GM21423 (cell line): Measurements from ENCODE around the gene DCXR.

Source experiments
- ATAC-seq: cut with Tn5 transposase; IDR thresholded peaks from one replicate; pipeline ENCODE4 v1.9.1; 2021; ENCODE audit warnings: mild to moderate bottlenecking, moderate library complexity; ENCODE audit not compliant: unreplicated experiment

DCXR gene

DNA sequence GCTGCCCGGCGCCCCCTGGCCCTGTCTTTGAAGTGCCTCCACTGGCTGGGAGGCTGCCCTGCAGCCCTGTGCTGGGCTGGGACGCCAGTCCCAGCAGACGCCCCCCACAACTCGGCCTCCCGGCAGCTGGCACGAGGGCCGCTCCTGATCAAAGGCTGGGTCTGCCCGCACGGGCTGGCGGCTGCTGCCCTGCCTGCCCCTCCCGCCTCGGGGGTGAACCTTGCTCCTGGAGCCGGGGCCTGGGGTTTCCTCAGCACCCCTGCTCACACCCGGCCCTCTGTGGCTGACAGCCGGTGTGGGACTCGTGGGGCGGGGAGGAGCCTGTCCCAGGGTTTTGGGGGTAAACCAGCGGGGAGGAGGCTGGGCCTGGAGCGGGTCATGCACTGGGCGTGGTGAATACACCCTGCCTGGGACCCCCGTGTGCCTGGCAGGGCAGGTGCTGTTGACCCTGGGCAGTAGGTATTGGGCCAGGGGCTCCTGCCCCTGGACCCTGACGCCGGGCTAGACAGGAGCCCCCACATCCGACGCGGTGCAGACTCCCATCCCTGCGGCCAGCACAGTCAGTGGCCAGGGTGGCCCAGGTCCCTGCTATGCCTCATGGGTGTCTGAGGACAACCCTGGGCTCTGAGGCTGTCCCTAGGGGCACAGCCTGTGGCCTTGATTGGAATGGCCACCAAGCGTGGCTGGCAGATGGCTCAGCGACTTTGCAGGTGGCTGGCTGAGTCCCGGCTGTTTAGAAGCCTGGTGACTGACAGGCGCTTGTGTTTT, 36.5 kb downstream of the DCXR start:
- no peak for ATAC-seq

DNA sequence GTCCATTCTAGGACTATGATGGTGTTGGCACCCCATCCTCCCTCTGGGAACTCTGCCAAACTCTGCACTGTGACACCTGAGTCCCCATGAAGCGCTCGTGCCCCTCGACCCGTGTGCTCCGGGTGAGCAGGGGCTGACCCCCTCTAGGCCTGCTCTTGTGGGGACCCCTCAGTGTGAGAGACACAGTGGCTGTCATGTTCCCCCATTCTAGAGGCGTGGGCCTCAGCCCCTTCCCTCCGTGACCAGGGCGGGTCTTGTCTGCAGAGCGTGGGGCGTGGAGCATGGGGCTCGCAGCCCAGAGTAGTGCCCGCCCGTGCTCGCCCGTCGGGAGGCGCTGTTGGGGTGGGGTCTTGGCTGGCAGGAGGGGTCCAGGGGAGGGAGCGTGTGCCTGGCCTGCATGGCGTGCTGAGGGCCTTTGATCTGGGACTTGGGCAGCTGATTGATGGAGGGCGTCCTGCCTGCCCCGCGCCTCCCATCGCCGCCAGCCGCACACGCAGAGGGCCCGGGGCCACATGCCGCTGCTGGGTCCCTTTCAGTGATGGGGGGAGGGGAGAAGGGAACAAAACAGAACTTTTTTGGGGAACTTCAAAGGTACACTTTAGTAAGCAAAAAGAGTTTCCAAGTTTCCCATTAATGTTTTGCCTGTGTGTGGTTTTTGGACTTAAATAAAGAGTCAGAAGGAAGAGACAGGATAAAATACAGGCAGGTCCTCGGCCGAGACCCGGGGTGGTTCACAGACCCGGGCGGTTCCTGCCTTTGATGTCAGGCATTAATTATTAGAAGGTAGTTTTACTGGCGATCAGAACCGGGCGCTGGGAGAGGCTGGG, 37.3 kb downstream of the DCXR start:
- no peak for ATAC-seq

DNA sequence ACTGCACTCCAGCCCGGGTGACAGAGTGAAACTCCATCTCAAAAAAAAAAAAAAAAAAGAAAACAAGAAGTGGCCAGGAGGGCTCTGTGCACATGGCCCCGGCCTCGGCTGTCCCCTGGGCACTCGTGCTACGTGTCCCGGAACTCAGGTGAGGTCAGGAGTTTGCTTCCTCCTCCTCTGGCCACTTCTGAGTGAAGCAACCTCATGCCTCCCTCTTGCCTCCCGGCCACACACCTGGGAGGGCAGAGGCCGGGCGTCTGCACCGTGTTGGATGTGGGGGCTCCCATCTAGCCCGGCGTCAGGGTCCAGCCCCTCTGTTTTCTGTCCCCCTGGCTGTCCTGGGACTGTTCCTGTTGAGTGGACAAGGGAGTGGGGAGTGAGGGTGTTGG, 37.9 kb downstream of the DCXR start:
- no peak for ATAC-seq

DNA sequence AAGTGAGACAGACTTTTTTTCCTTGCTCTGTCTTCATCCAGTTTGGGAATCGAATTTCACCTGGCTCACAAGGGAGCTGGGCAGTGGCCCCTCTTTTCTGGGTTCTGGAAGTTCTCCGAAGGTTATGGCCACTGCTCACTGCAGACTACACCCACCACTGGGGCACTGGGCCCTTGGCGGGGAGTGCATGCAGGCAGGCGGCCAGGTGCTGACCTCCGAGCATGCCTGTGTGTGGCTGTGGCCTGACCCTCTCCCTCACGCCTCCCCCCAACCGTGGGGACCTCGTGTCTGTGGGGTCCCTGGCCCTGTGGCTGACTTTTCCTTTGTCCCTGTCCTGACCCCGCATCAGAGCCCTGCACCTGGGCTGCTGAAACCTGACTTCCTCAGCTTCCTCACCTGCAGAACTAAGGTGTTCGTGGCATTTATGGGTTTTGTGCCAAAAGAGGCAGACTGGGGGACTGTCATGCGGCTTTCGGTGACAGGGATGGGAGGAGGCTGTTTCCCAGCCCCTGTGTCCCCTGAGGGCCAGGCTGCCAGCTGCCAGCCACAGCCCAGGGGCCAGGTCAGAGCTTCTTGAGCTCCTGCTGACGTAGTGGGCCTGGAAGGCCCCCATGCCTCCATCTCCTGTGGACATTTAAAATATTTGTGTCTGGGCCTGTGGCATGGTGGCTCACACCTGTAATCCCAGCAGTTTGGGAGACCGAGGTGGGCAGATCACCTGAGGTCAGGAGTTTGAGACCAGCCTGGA, 38.6 kb downstream of the DCXR start:
- ATAC-seq, result no peak

DNA sequence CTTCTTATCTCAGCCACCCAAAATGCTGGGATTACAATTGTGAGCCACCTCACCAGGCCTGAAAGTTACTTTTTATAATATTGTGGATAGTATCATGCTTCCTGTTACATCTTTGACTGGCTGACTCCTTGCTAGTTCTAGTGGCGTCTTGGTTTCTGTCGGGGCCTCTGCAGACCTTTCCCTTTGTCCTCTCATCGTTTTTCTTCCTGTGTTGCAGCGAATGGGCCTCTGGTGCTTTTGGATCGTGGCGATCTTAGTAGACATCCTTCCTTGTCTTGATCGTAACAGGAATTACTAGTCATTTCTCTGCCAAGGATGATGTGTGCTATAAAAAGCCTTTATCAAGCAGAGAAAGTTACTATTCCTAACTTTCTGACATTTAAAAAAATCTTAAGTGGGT, 39.3 kb downstream of the DCXR start:
- no peak for ATAC-seq

DNA sequence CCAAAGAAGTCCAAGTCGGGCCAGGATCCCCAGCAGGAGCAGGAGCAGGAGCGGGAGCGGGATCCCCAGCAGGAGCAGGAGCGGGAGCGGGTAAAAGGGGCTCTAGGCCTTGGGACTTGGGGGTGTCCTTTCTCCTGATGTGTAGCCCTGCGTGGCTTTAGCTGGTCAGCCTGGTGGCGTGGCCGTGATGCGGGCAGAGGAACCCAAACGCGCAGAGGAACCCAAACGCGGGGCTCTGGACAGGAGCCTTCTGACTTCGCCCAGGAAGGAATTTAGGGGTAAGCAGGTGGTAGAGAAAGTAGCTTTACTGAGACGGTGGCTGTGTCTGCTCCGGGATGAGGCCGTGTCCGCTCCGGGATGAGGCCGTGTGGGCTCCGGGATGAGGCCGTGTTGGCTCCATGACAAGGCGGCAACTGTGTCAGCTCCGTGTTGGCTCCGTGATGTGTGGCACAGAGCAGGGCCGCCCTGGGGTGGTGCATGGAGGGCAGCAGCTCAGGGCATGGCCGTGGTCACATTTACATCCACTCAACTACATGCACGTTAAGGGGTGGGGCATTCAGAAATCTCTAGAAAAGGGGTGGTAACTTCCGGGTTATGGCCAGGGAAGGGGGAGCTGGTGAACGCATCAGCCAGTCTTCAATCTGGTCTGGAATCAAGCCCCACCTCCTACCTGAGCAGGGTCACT, 40.6 kb downstream of the DCXR start:
- no peak for ATAC-seq

DNA sequence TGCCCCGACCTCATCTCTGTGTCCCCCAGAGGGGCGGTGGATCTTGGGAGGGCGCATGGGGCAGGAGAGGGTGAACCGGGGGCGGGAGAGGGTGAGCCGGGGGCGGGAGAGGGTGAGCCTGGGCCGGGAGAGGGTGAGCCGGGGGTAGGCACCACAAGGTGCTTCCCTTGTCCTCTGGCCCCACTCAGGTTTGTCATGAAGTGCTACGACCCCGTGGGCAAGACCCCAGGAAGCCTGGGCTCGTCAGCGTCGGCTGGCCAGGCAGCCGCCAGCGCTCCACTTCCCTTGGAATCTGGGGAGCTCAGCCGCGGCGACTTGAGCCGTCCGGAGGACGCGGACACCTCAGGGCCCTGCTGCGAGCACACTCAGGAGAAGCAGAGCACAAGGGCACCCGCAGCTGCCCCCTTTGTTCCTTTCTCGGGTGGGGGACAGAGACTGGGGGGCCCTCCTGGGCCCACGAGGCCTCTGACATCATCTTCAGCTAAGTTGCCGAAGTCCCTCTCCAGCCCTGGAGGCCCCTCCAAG, 41.2 kb downstream of the DCXR start:
- ATAC-seq, result no peak

DNA sequence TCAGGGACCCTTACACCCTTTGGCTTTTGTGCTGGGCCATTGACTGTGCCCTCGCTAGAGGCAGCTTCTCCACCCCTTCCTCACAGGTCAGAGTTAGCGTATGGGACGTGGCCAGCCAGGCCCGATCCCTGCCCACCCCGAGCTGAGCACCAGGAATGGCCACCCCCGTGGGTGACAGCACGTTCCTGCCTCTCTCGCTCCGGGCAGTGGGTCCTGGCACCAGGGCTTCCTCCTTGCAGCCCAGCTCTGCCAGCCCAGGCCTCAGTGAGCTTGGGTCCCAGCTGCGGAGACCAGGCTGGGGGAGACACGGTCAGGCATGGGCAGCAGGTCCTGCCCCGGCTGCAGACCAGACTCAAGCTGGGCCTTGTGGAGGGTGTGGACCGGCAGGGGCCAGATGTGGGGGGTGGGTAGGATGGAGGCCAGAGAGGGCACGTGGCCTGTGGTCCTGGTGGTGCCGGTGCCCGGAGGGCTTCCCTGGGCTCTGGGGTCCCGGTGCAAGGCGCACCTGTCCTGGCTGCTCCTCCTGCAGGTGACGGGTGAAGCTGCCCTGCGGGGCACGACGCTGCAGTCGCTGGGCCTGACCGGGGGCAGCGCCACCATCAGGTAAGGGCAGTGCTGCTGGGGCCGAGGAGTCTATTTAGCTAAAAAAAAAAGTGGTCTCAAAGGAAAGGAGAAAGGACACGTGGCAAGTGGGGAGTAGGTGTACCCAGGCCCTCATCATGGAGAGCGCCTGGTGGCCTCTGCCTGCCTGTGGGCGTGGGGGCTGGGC, 41.9 kb downstream of the DCXR start:
- ATAC-seq, result no peak

DNA sequence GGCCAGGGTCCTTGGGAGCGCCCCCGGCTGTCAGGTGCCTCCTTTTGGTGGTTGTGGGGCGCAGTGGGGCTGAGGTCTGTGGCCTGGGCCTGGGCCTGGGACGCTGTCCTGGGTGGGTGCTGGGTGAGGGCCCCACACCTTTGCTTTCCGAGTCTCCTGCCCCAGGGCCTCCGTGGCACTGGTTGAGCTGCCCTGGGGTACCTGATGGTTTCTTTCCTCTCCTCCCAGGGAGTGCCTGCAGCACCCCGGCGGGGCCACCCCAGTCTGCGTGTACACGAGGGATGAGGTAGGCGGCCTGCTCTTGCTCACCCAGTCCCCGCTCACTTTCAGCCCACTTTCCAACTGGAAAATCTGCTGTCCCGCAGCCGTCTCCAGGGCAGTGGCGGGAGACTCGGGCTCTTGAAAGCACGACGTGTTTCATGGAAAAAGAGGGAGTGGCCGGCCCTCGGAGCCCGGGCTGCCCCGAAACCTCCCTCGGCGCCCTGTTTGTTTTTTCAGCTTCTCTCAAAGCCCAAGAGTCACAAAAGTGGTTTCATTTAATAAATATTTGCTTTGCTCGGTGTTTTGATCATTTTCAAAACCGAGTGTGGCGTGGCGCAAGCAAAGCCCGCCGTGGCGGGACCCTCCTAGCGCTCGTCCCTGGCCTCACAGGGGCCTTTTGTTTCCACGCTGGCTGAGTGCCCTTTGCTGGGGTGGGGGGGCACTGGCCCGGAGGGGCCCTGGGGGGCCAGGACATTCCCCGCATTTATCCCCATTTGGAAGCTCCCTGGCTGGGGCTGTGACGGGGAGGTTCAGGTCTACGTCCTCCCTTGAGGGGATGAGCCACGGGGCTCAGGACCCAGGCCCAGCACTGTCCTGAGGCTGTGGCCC, 42.7 kb downstream of the DCXR start:
- ATAC-seq, result no peak

DNA sequence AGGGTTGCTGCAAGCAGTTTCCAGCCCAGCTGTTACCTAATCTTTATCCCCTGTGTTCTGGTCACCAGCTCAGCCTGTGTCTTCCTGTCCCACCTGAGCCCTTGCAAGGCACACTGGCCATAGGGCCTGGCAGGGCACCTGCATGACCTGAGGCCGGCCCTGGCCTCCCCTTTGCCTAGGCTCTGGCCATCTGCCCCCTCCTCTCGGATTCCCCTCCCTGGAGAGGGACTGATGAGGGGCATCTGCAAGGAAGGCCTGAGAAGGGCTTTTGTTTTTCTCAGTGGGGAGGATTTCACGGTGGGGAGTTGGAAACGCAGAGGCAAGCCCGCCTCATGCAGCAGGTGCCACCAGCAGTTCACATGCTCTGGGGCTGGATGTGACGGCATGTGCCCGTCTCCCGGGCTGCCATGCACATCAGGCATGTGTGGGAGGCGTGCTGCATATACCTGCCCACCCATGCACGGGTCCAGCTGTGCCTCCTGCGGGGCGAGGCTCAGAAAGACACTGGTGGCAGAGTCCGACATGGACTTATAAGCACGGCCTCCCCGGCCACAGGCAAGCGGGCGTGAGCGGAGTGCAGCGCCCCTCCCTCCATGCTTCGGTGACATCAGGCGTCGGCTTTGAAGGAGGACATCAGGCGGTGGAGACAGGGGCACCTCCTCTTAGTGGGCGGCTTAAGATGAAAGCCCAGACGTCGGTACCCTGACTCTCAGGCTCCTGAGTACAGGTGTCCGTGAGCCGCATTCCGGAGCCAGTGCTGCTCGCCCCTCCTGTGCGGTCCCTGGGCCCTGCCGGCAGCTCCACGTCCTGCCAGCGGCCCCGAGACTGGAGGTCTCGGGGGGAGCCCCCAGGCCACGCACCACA, 43.5 kb downstream of the DCXR start:
- no peak for ATAC-seq

DNA sequence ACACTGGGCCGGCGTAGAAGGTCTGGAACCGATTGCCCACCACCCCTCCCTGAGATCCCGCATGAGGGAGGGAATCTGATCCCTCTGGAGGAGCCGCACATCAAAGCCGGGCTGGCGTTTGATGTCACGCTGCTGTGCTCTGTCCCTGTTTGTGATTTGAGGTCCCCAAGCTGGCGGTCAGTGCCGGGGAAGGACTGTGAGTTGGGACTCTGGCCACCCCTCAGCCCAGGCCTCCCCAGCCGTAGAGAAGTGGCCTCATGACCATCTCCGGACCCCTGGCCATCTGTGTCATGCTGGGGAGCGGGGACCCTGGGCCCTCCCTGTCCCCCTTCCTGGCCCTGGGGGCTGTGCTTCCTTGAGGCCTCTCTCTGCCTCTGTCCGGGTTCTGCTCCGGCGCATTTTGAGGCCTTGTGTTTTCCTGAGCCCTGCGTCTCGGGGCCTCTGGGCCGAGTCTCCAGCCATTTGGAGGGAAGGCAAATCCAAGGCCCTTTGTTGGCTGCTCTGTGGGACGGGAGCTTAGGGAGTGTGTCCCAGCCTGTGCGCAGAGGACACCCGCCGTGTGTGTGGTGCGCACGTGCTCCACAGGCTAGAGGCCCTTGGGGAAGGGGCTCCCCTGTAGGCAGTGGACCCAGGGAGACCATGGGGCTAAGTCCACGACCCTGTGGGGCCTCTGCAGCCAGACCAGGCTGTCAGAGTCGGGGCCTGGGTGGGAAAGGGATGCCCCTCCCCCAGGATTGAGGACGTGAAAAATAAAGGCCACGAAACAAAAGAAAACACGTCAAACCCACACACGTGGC, 45.0 kb downstream of the DCXR start:
- no peak for ATAC-seq

DNA sequence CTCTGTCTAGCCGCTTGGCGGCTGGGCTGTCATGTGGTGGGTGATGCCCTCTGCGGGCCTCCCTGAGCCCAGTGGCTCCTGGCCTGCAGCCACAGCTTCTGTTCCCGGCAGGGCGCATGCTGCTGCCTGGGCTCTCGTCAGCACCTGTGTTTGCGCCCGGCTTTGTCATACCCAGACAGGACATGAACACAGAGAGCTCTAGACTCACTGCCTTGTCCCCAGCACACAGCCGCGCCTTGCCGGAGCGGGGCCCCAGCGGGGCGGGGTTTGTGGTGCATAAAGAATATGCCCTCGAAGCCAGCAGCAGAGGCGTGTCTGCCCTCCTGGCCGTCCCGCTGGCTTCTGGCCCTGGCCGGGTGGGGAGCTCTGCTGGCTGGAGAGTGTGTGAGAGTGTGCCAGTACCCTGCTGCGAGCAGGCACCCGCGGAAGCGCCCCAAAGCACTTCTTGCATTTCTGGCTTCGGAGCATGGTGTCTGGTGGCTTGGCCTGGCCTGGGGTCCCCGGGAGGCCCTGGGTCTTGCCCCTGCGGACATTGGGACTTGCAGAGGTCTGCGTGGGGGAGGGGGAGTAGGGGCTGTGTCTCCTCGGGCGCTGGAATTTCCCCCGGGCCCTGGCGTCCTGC, 45.7 kb downstream of the DCXR start:
- ATAC-seq, result no peak

DNA sequence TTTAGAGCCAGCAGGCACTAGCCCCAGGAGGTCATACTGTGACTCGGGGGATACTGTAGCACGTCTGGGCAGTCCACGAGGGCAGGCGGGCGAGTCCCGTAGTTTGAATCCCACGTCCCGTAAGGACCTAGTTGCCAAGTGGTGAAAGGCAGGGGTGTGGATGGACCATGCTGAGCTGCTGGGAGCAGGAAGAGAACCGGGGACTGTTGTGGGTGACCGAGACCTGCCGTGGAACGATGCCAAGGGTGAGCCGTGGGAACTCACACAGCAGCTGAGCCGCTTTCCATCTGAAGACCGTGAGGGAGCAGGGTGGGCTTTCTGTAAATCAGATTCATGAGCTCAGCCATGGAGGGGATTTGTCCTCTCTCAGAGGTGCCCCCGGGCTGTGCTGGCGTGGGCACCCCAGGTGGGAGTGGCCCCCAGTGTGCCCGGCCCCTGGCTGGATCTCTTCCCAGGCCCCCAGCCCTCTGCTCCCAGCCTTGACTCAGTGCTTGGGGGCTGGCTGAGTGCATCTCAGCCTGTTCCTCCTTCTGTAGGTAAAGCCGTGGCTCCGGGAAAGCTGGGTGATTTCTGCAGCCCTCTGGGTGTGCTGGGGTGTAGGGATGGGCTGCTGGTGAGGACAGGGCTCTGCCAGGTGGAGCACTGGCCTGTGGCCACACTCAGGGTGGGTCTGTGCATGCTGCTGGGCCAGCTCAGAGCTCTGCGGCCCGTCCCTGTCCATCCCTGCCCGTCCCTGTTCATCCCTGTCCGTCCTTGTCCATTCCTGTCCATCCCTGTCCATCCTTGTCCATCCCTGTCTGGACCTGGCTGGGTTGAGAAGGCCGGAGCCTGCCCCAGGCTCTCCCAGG, 46.4 kb downstream of the DCXR start:
- no peak for ATAC-seq

DNA sequence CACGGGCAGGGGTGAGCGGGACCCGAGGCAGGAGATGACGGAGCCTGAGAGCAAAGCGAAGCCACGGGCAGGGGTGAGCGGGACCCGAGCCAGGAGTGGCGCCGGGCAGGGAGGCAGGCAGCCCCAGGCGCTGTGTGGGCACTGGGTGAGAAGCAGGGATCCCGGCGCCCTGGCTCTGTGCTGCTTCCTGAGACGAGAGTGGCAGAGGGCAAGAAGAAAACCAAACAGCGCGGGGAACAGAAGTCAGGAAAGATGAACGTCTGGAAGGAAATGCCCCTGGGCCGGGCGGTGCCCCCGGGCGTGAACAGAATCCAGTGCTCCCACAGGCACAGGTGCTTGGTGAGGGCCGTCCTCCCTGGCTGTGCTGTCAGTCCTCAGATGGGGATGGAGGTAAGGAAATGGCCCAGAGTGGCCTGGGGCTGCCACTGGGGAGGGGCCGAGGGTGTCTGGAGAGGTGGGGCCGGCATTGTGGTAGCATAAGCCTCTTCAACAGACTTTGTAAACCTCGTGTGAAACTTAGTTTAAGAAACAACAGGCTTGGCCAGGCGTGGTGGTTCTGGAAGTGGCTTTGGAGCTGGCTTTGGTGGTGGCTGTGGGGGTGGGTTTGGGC, 50.2 kb downstream of the DCXR start:
- ATAC-seq, result no peak

DNA sequence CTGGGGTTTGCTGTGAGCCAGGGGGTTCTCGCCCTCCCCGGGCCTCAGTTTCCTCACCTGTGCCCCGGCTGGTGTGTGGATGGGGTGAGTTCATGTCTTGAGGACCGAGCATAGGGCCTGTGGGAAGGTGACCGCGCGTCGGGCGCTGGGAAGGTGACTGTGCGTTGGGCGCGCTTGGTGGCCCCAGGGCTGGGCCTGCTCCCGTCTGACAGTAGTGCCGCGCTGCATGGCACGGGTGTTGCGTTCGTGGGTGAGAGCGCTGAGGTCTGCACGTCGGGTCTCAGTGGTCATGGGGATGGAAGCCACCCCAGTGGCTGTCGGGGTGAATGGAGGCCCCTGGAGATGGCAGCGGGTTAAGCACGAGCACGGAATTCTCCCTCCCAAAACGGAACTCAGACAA, 50.9 kb downstream of the DCXR start:
- no peak for ATAC-seq
